OCI-LY3 (cell line): ENCODE measurements around the gene ADCY5.

Source experiments
- CTCF ChIP-seq: fragments of 200-600, 300-600 bp; sonication (generic); IDR thresholded peaks from 2 replicates; pipeline ENCODE4 v1.5.1; 2014; ENCODE audit warnings: antibody characterized with exemption, low read length, low read depth
- EZH2phosphoT487 ChIP-seq: fragments of 200-600 bp; shearing (Covaris generic); IDR thresholded peaks from 2 replicates; pipeline ENCODE4 v1.6.1; 2018; ENCODE audit warnings: antibody characterized with exemption, mixed run types, low read depth

DNA sequence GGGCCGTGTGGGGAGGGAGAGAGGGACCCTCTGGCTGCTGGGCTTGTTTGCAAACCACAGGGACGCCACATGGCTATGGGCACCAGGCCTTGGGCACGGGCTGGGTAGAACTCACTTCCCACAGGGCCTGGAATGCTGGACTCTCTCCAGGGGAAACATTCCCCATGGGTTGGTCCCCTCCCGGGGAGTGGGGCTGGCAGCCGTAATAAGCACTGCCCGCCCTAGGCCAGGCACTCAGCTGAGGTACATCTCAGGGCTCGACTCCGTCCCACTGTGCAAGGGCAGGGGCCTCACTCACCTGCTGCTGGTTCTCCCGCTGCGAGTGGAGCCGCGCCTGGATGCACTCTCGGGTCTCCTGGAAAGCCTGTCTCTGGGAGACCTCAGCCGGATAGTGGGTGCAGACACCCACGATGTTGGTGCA, 96.7 kb downstream of the ADCY5 start:
- TF ChIP-seq CTCF (no peak), EZH2phosphoT487 (no peak)
